Breast epithelium (tissue), 3 donors: ENCODE results near the gene NCKIPSD.

Source experiments
- POLR2A ChIP-seq: fragments of 450-650 bp; IDR thresholded peaks from one replicate; pipeline ENCODE4 v1.6.1; 2016; ENCODE audit warnings: antibody characterized with exemption, mild to moderate bottlenecking, moderate library complexity
- TF ChIP-seq, protein P1 (sequence below), 3 donors: fragments of 450-650 bp; IDR thresholded peaks; one replicate each; pipeline ENCODE4 v1.5.1; 2016 to 2017; ENCODE audit warnings: antibody characterized with exemption in 3 of 3, mild to moderate bottlenecking in 3 of 3, moderate library complexity in 3 of 3

DNA sequence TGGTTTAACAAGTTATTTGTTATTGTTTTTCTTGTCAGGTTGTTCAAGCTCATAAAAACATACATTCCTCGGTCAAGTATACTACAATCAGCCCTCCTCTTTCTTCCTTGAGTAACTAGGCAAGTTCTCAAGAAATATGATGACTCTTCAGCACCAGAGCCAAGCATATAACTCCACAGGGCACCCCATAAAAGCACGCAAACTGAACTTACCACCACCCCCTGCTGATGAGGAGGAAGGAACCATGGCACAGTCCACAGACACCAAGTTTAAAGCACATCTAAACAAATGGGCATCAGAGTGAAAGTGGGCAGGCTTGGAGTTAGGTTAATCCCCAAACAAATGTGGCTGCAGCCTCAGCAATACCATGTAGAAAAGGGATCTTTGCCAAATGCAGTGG, 26.0 kb upstream of the NCKIPSD start:
- TF ChIP-seq, protein P1, sequence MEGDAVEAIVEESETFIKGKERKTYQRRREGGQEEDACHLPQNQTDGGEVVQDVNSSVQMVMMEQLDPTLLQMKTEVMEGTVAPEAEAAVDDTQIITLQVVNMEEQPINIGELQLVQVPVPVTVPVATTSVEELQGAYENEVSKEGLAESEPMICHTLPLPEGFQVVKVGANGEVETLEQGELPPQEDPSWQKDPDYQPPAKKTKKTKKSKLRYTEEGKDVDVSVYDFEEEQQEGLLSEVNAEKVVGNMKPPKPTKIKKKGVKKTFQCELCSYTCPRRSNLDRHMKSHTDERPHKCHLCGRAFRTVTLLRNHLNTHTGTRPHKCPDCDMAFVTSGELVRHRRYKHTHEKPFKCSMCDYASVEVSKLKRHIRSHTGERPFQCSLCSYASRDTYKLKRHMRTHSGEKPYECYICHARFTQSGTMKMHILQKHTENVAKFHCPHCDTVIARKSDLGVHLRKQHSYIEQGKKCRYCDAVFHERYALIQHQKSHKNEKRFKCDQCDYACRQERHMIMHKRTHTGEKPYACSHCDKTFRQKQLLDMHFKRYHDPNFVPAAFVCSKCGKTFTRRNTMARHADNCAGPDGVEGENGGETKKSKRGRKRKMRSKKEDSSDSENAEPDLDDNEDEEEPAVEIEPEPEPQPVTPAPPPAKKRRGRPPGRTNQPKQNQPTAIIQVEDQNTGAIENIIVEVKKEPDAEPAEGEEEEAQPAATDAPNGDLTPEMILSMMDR (IDR thresholded peaks at IDR 0.05) = no peak
- no peak for TF ChIP-seq POLR2A
